ENCODE results near the gene RALBP1.

- no peak for TF ChIP-seq ELK1 (IDR thresholded peaks at IDR 0.05; ENCODE audit: borderline replicate concordance, low read depth, low read length)
- no peak for TF ChIP-seq CTCF (conservative IDR thresholded peaks at IDR 0.05; ENCODE audit: low read depth, low read length)
- TF ChIP-seq POLR2A (IDR thresholded peaks at IDR 0.05; ENCODE audit: low read depth, low read length) = no peak
- no peak for TF ChIP-seq FOS (IDR thresholded peaks at IDR 0.05; ENCODE audit: low read depth, low read length)
- TF ChIP-seq RFX5 (IDR thresholded peaks at IDR 0.05; ENCODE audit: low read depth, low read length) = no peak
- TF ChIP-seq CEBPB (IDR thresholded peaks at IDR 0.05; ENCODE audit: low read depth, low read length) = no peak
- no peak for TF ChIP-seq SMC3 (IDR thresholded peaks at IDR 0.05; ENCODE audit: low read depth, low read length)
- TF ChIP-seq MAZ (IDR thresholded peaks at IDR 0.05; ENCODE audit: borderline replicate concordance, low read depth, low read length) = no peak
- no peak for TF ChIP-seq MXI1 (IDR thresholded peaks at IDR 0.05; ENCODE audit: borderline replicate concordance, low read depth, low read length)
- TF ChIP-seq RAD21 (IDR thresholded peaks at IDR 0.05; ENCODE audit: low read length) = no peak
- no peak for TF ChIP-seq MAFK (IDR thresholded peaks at IDR 0.05; ENCODE audit: low read depth, low read length)
- TF ChIP-seq RCOR1 (IDR thresholded peaks at IDR 0.05; ENCODE audit: insufficient replicate concordance, low read length) = no peak
Observed at GRCh38 chr18:9441061-9441460, 34.3 kb upstream of the RALBP1 start.
